Skeletal muscle satellite cell (primary cell): ENCODE data around the gene STMN1.

Experiments used
- H3K27me3 ChIP-seq: 2 replicates; pipeline ENCODE4 v1.7.0; 2013; ENCODE audit warnings: low read length; ENCODE audit not compliant: control insufficient read depth, insufficient read depth
- H3K36me3 ChIP-seq: 2 replicates; pipeline ENCODE4 v1.7.0; 2013; ENCODE audit warnings: mild to moderate bottlenecking, control low read depth, low read length; ENCODE audit not compliant: insufficient read depth
- H3K4me1 ChIP-seq: 2 replicates; pipeline ENCODE4 v1.7.0; 2013; ENCODE audit warnings: low read length; ENCODE audit not compliant: control insufficient read depth, insufficient read depth
- H3K4me2 ChIP-seq: 2 replicates; pipeline ENCODE4 v1.7.0; 2013; ENCODE audit warnings: mild to moderate bottlenecking, low read length
- H3K4me3 ChIP-seq: 2 replicates; pipeline ENCODE4 v1.7.0; 2013; ENCODE audit warnings: low read length
- H3K9ac ChIP-seq: 2 replicates; pipeline ENCODE4 v1.7.0; 2013; ENCODE audit warnings: mild to moderate bottlenecking, low read depth, low read length, moderate library complexity
- H3K9me3 ChIP-seq: replicated peaks from 2 replicates; pipeline ENCODE4 v1.7.0; 2013; ENCODE audit warnings: mild to moderate bottlenecking, control low read depth, low read length

The STMN1 gene

GRCh38 chr1:25902462-25902861 lies 3.8 kb downstream of the STMN1 start:
- Histone ChIP-seq H3K9me3 (no peaks in the 10 kb centered on the region), H3K36me3 (peaks cover 46% of the 10 kb centered on the region), H3K4me3 (no peak overlapping the region), H3K9ac (no peak overlapping the region), H3K4me2 (no peak overlapping the region), H3K4me1 (peaks cover 22% of the 10 kb centered on the region), H3K27me3 (no peaks in the 10 kb centered on the region)

- Histone ChIP-seq H3K9me3 (no peaks in the 10 kb centered on the region), H3K36me3 (peaks cover 48% of the 10 kb centered on the region), H3K9ac (no peak overlapping the region), H3K4me2 (no peak overlapping the region), H3K4me1 (peaks cover 30% of the 10 kb centered on the region), H3K27me3 (no peaks in the 10 kb centered on the region), H3K4me3 (no peak overlapping the region)
These were observed 6.0 kb downstream of the STMN1 start for GRCh38 chr1:25900219-25900618.

GRCh38 chr1:25899792-25900191 lies 6.4 kb downstream of the STMN1 start:
- no peak overlapping the region for H3K4me3 ChIP-seq
- peaks cover 48% of the 10 kb centered on the region for H3K36me3 ChIP-seq
- H3K4me1 ChIP-seq = peaks cover 32% of the 10 kb centered on the region
- no peak overlapping the region for H3K9ac ChIP-seq
- H3K4me2 ChIP-seq = no peak overlapping the region
- H3K9me3 ChIP-seq = no peaks in the 10 kb centered on the region
- no peaks in the 10 kb centered on the region for H3K27me3 ChIP-seq

GRCh38 chr1:25898223-25899015 lies 7.8 kb downstream of the STMN1 start:
- Histone ChIP-seq H3K36me3 (peaks cover 46% of the 10 kb centered on the region), H3K4me1 (peaks cover 21% of the 10 kb centered on the region), H3K27me3 (no peaks in the 10 kb centered on the region), H3K4me3 (no peak overlapping the region), H3K9me3 (no peaks in the 10 kb centered on the region), H3K9ac (no peak overlapping the region), H3K4me2 (no peak overlapping the region)

GRCh38 chr1:25897754-25898153 lies 8.5 kb downstream of the STMN1 start:
- H3K36me3 ChIP-seq = peaks cover 42% of the 10 kb centered on the region
- no peaks in the 10 kb centered on the region for H3K27me3 ChIP-seq
- no peak overlapping the region for H3K4me3 ChIP-seq
- no peak overlapping the region for H3K9ac ChIP-seq
- no peak overlapping the region for H3K4me2 ChIP-seq
- no peaks in the 10 kb centered on the region for H3K9me3 ChIP-seq
- peaks cover 23% of the 10 kb centered on the region for H3K4me1 ChIP-seq

DNA sequence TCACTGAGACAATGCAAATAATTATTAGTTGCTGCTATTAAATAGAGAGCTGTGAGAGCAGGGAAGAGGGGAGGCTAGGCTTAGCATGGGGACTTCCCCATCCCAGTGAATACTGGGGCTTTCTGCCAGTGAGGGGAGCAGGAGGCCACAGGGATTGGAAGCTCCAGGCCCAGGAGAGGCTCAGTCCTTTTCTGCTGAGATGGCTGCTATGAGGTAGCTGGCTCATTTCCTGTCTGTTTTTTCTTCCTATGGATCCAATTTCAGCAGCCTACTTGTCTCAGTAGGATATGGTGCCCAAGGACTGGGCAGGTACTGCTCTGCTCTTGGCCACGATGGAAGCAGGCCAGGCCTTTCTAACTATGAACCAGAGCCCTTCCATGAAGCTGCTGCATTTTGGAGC lies 10.0 kb downstream of the STMN1 start:
- Histone ChIP-seq H3K9me3 (no peaks in the 10 kb centered on the region), H3K36me3 (peaks cover 34% of the 10 kb centered on the region), H3K27me3 (no peaks in the 10 kb centered on the region), H3K4me1 (peaks cover 34% of the 10 kb centered on the region), H3K9ac (peak overlapping the region; percentile 41), H3K4me3 (no peak overlapping the region), H3K4me2 (no peak overlapping the region)

DNA sequence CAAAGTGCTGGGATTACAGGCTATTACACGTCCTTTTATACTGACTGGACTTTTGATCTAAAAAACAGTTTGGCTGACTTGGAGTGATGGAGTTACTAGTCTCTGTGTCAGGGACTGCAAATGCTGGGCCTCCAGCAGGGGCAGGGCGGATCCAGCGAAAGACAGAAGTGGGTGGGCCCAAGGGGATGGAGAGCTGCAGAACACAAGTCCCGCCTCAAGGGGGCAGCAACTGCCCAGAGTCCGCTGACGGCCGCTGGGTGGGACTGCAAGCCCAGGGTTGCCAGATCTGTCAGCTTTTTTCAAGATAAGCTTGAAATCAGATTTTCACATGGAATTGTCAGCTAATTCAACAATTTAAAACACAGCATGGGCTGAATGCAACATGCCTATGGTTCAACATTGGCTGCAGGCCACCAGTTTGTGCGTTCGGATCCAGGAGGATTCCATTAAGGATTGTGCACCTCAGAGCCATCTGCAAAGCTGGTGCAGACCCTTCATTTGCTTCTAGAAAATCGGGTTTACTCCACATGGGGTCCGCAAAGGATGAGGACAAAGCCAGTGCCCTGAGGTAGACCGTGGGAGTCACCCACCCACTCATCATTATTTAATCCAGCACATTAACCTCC lies 10.7 kb downstream of the STMN1 start:
- Histone ChIP-seq H3K4me1 (peaks cover 39% of the 10 kb centered on the region), H3K27me3 (no peaks in the 10 kb centered on the region), H3K4me3 (no peak overlapping the region), H3K36me3 (peaks cover 27% of the 10 kb centered on the region), H3K4me2 (no peak overlapping the region), H3K9me3 (no peaks in the 10 kb centered on the region), H3K9ac (peak overlapping the region; percentile 41)

DNA sequence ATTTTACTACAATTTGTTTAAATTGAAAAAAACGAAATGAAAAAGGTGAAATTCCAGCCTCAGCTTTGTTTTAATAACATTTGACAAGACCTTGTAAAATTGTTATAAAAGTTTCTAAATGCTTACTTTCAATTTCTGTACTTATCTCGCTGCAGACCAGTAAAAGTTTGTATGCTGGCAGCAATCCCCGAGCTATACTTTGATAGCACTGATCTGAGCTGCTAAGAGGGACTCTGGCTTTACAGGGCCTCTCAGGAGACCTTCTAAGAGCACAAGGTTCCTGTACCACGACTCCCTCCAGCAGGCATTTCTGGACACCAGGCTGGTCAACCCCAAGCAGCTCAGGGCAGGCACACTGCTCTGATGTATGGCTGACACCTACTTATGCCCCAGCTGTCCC lies 13.1 kb downstream of the STMN1 start:
- Histone ChIP-seq H3K4me1 (peaks cover 44% of the 10 kb centered on the region), H3K27me3 (no peaks in the 10 kb centered on the region), H3K36me3 (peaks cover 4% of the 10 kb centered on the region), H3K9ac (peak overlapping the region; percentile 79), H3K4me2 (no peak overlapping the region), H3K9me3 (no peaks in the 10 kb centered on the region), H3K4me3 (no peak overlapping the region)

- H3K36me3 ChIP-seq = no peaks in the 10 kb centered on the region
- H3K27me3 ChIP-seq = no peaks in the 10 kb centered on the region
- H3K4me1 ChIP-seq = peaks cover 43% of the 10 kb centered on the region
- no peaks in the 10 kb centered on the region for H3K9me3 ChIP-seq
- peak overlapping the region; percentile 18 for H3K4me3 ChIP-seq
- peak overlapping the region; percentile 73 for H3K4me2 ChIP-seq
- peak overlapping the region; percentile 79 for H3K9ac ChIP-seq
These were observed 14.6 kb downstream of the STMN1 start for GRCh38 chr1:25891606-25892005.

- Histone ChIP-seq H3K36me3 (no peaks in the 10 kb centered on the region), H3K9ac (no peak overlapping the region), H3K4me2 (no peak overlapping the region), H3K4me3 (no peak overlapping the region), H3K9me3 (no peaks in the 10 kb centered on the region), H3K27me3 (no peaks in the 10 kb centered on the region), H3K4me1 (peaks cover 31% of the 10 kb centered on the region)
These were observed 15.8 kb downstream of the STMN1 start for GRCh38 chr1:25890239-25891034.

- H3K9me3 ChIP-seq = no peaks in the 10 kb centered on the region
- no peak overlapping the region for H3K9ac ChIP-seq
- no peaks in the 10 kb centered on the region for H3K36me3 ChIP-seq
- no peak overlapping the region for H3K4me2 ChIP-seq
- H3K4me1 ChIP-seq = peaks cover 28% of the 10 kb centered on the region
- no peaks in the 10 kb centered on the region for H3K27me3 ChIP-seq
- H3K4me3 ChIP-seq = no peak overlapping the region
These were observed 16.7 kb downstream of the STMN1 start for GRCh38 chr1:25889470-25889869.
